ENCODE results near the gene GALNT11.

GALNT11 gene

GRCh38 chr7:152128741-152129461 lies 103.4 kb downstream of the GALNT11 start:
- no peaks in the 10 kb centered on the region for H3K27me3 ChIP-seq
- peaks cover 85% of the 10 kb centered on the region for H3K36me3 ChIP-seq
- no peak overlapping the region for H3K27ac ChIP-seq
- no peaks in the 10 kb centered on the region for H3K9me3 ChIP-seq
- TF ChIP-seq CTCF (IDR thresholded peaks at IDR 0.05): no peak
- no peaks in the 10 kb centered on the region for H3K4me1 ChIP-seq (ENCODE audit: control insufficient read depth in 1 of 2, insufficient read depth in 1 of 2, low read depth in 1 of 2, low read length in 1 of 2)
- no peak overlapping the region for H3K4me3 ChIP-seq (ENCODE audit: low read depth in 1 of 2, low read length in 1 of 2)

GRCh38 chr7:152129682-152130081 lies 104.2 kb downstream of the GALNT11 start:
- no peak overlapping the region for H3K27ac ChIP-seq
- H3K36me3 ChIP-seq: peaks cover 81% of the 10 kb centered on the region
- no peak for TF ChIP-seq CTCF (IDR thresholded peaks at IDR 0.05)

GRCh38 chr7:152130658-152131590 lies 105.5 kb downstream of the GALNT11 start:
- Histone ChIP-seq H3K4me3 (ENCODE audit: low read depth in 1 of 2, low read length in 1 of 2) (no peak overlapping the region), H3K36me3 (peaks cover 82% of the 10 kb centered on the region), H3K9me3 (no peaks in the 10 kb centered on the region), H3K27ac (no peak overlapping the region), H3K27me3 (no peaks in the 10 kb centered on the region), H3K4me1 (ENCODE audit: control insufficient read depth in 1 of 2, insufficient read depth in 1 of 2, low read depth in 1 of 2, low read length in 1 of 2) (no peaks in the 10 kb centered on the region)
- TF ChIP-seq CTCF (IDR thresholded peaks at IDR 0.05): no peak

More at GRCh38 chr7:152129682-152130081, 104.2 kb downstream of the GALNT11 start:
- no peaks in the 10 kb centered on the region for H3K9me3 ChIP-seq
- no peaks in the 10 kb centered on the region for H3K27me3 ChIP-seq
- H3K4me3 ChIP-seq (ENCODE audit: low read depth in 1 of 2, low read length in 1 of 2): no peak overlapping the region
- H3K4me1 ChIP-seq (ENCODE audit: control insufficient read depth in 1 of 2, insufficient read depth in 1 of 2, low read depth in 1 of 2, low read length in 1 of 2): no peaks in the 10 kb centered on the region

GRCh38 chr7:152131981-152132494 lies 106.6 kb downstream of the GALNT11 start:
- Histone ChIP-seq H3K4me1 (ENCODE audit: control insufficient read depth in 1 of 2, insufficient read depth in 1 of 2, low read depth in 1 of 2, low read length in 1 of 2) (no peaks in the 10 kb centered on the region), H3K36me3 (peaks cover 83% of the 10 kb centered on the region), H3K4me3 (ENCODE audit: low read depth in 1 of 2, low read length in 1 of 2) (no peak overlapping the region), H3K27ac (no peak overlapping the region), H3K9me3 (no peaks in the 10 kb centered on the region), H3K27me3 (no peaks in the 10 kb centered on the region)
- TF ChIP-seq CTCF (IDR thresholded peaks at IDR 0.05): no peak

GRCh38 chr7:152132812-152133211 lies 107.3 kb downstream of the GALNT11 start:
- no peaks in the 10 kb centered on the region for H3K9me3 ChIP-seq
- H3K36me3 ChIP-seq: peaks cover 84% of the 10 kb centered on the region
- no peaks in the 10 kb centered on the region for H3K4me1 ChIP-seq (ENCODE audit: control insufficient read depth in 1 of 2, insufficient read depth in 1 of 2, low read depth in 1 of 2, low read length in 1 of 2)
- H3K4me3 ChIP-seq (ENCODE audit: low read depth in 1 of 2, low read length in 1 of 2): no peak overlapping the region
- no peak for TF ChIP-seq CTCF (IDR thresholded peaks at IDR 0.05)
- H3K27ac ChIP-seq: no peak overlapping the region
- no peaks in the 10 kb centered on the region for H3K27me3 ChIP-seq

Data from neutrophil (primary cell).